NCI-H2107 treated with DMSO at 0.1 percent for 48 hours (cell line): ENCODE measurements around the gene HERPUD2.
"Not testable (repeated sequence)": the region's sequence is repeated elsewhere in the genome, so short reads cannot be mapped to it uniquely, and the experiment has no call there.

Experiments used
- DNase-seq: peaks from one replicate; lab custom pipeline; 2025; ENCODE audit not compliant: unreplicated experiment; lab: John Stamatoyannopoulos, UW

The HERPUD2 gene

GRCh38 chr7:35714862-35715261, 19.9 kb upstream of the HERPUD2 start:
- no peak for DNase-seq

- DNase-seq = no peak
These were observed 19.5 kb upstream of the HERPUD2 start for GRCh38 chr7:35714407-35714806.

GRCh38 chr7:35712563-35713226, 17.8 kb upstream of the HERPUD2 start:
- DNase-seq = no peak

- DNase-seq = no peak
These were observed 12.5 kb upstream of the HERPUD2 start for GRCh38 chr7:35707422-35707821.

GRCh38 chr7:35705932-35706461, 11.1 kb upstream of the HERPUD2 start:
- no peak for DNase-seq

GRCh38 chr7:35704261-35704660, 9.3 kb upstream of the HERPUD2 start:
- DNase-seq = no peak

GRCh38 chr7:35702541-35702940, 7.6 kb upstream of the HERPUD2 start:
- DNase-seq = no peak

- DNase-seq = no peak
These were observed 6.5 kb upstream of the HERPUD2 start for GRCh38 chr7:35701287-35701900.

- DNase-seq = no peak
These were observed 5.9 kb upstream of the HERPUD2 start for GRCh38 chr7:35700865-35701264.

GRCh38 chr7:35700333-35700732, 5.4 kb upstream of the HERPUD2 start:
- DNase-seq = no peak

- DNase-seq = no peak
These were observed 4.9 kb upstream of the HERPUD2 start for GRCh38 chr7:35699796-35700305.

- not testable (repeated sequence) for DNase-seq
These were observed 3.4 kb upstream of the HERPUD2 start for GRCh38 chr7:35698382-35698781.

- no peak for DNase-seq
These were observed 2.7 kb upstream of the HERPUD2 start for GRCh38 chr7:35697414-35698175.

- DNase-seq = no peak
These were observed 1.1 kb upstream of the HERPUD2 start for GRCh38 chr7:35695987-35696386.

- DNase-seq = peak; percentile 25
These were observed 527 bp upstream of the HERPUD2 start for GRCh38 chr7:35695473-35695850.

GRCh38 chr7:35694161-35694783, 663 bp downstream of the HERPUD2 start:
- no peak for DNase-seq

GRCh38 chr7:35691827-35692307, 3.1 kb downstream of the HERPUD2 start:
- DNase-seq = no peak

- DNase-seq = no peak
These were observed 3.6 kb downstream of the HERPUD2 start for GRCh38 chr7:35691366-35691765.

GRCh38 chr7:35690614-35691013, 4.3 kb downstream of the HERPUD2 start:
- not testable (repeated sequence) for DNase-seq

GRCh38 chr7:35685781-35686180, 9.2 kb downstream of the HERPUD2 start:
- DNase-seq = no peak
